ENCODE data around the gene RNF26.

RNF26 gene

GRCh38 chr11:119318240-119319135 is 15.8 kb upstream of the RNF26 start:
- H3K27ac ChIP-seq (ENCODE audit: poor library complexity, severe bottlenecking), result peak overlapping the region; percentile 57
- no peak for TF ChIP-seq CTCF (IDR thresholded peaks at IDR 0.05; ENCODE audit: poor library complexity, severe bottlenecking)
- H3K27me3 ChIP-seq (ENCODE audit: insufficient read depth, poor library complexity, severe bottlenecking), result no peaks in the 10 kb centered on the region
- peaks cover 13% of the 10 kb centered on the region for H3K4me1 ChIP-seq (ENCODE audit: insufficient read depth, poor library complexity, severe bottlenecking)
- DNase-seq (ENCODE audit: low spot score) (no peak), ATAC-seq (ENCODE audit: low read depth) (peak; percentile 20; the same call in 2 of the 3 replicates)
- no peaks in the 10 kb centered on the region for H3K9me3 ChIP-seq (ENCODE audit: severe bottlenecking)
- H3K36me3 ChIP-seq (ENCODE audit: low read depth), result peaks cover 3% of the 10 kb centered on the region; the same call in 1 of the 2 replicates
- no peak overlapping the region for H3K4me3 ChIP-seq (ENCODE audit: severe bottlenecking)

- Histone ChIP-seq H3K4me1 (ENCODE audit: insufficient read depth, poor library complexity, severe bottlenecking) (peaks cover 13% of the 10 kb centered on the region), H3K36me3 (ENCODE audit: low read depth) (no peaks in the 10 kb centered on the region), H3K4me3 (ENCODE audit: severe bottlenecking) (no peak overlapping the region), H3K9me3 (ENCODE audit: severe bottlenecking) (no peaks in the 10 kb centered on the region), H3K27ac (ENCODE audit: poor library complexity, severe bottlenecking) (peak overlapping the region; percentile 57), H3K27me3 (ENCODE audit: insufficient read depth, poor library complexity, severe bottlenecking) (no peaks in the 10 kb centered on the region)
- DNase-seq (ENCODE audit: low spot score) (no peak), ATAC-seq (ENCODE audit: low read depth) (no peak)
- TF ChIP-seq CTCF (IDR thresholded peaks at IDR 0.05; ENCODE audit: poor library complexity, severe bottlenecking), result no peak
Measured at GRCh38 chr11:119319136-119319699, 15.1 kb upstream of the RNF26 start.

- no peak for TF ChIP-seq CTCF (IDR thresholded peaks at IDR 0.05; ENCODE audit: poor library complexity, severe bottlenecking)
- Histone ChIP-seq H3K27me3 (ENCODE audit: insufficient read depth, poor library complexity, severe bottlenecking) (no peaks in the 10 kb centered on the region), H3K4me1 (ENCODE audit: insufficient read depth, poor library complexity, severe bottlenecking) (peaks cover 13% of the 10 kb centered on the region), H3K27ac (ENCODE audit: poor library complexity, severe bottlenecking) (no peak overlapping the region), H3K9me3 (ENCODE audit: severe bottlenecking) (no peaks in the 10 kb centered on the region), H3K4me3 (ENCODE audit: severe bottlenecking) (no peak overlapping the region), H3K36me3 (ENCODE audit: low read depth) (no peaks in the 10 kb centered on the region)
- ATAC-seq (ENCODE audit: low read depth) (no peak), DNase-seq (ENCODE audit: low spot score) (no peak)
Measured at GRCh38 chr11:119319700-119320239, 14.6 kb upstream of the RNF26 start.

GRCh38 chr11:119320240-119320775 is 14.0 kb upstream of the RNF26 start:
- H3K4me3 ChIP-seq (ENCODE audit: severe bottlenecking), result no peak overlapping the region
- no peaks in the 10 kb centered on the region for H3K36me3 ChIP-seq (ENCODE audit: low read depth)
- no peaks in the 10 kb centered on the region for H3K9me3 ChIP-seq (ENCODE audit: severe bottlenecking)
- H3K27me3 ChIP-seq (ENCODE audit: insufficient read depth, poor library complexity, severe bottlenecking), result no peaks in the 10 kb centered on the region
- ATAC-seq (ENCODE audit: low read depth) (no peak), DNase-seq (ENCODE audit: low spot score) (no peak)
- no peak for TF ChIP-seq CTCF (IDR thresholded peaks at IDR 0.05; ENCODE audit: poor library complexity, severe bottlenecking)
- no peak overlapping the region for H3K27ac ChIP-seq (ENCODE audit: poor library complexity, severe bottlenecking)
- peaks cover 13% of the 10 kb centered on the region for H3K4me1 ChIP-seq (ENCODE audit: insufficient read depth, poor library complexity, severe bottlenecking)
